Naive thymus-derived CD4-positive, alpha-beta T cell (primary cell): Measurements from ENCODE around the gene SMC1B. TPM values are rescaled to one million over a fixed set of nuclear protein-coding genes. Genes with fewer than 3 reads are reported as not detected.
"Not testable (repeated sequence)": the region's sequence is repeated elsewhere in the genome, so short reads cannot be mapped to it uniquely, and the experiment has no call there.

Experiments
- ATAC-seq: fragments of 150-1000 bp; cut with Tn5 transposase; 2 replicates; pipeline ENCODE4 v1.10.0; 2021; ENCODE audit warnings: mild to moderate bottlenecking, moderate library complexity
- CTCF ChIA-PET: fragments of 350-600 bp; sonication (Branson Sonifier 250); formaldehyde crosslinking; loops from one replicate; lab custom pipeline; 2021; ENCODE audit warnings: antibody characterized with exemption; lab: Charles Lee
- POLR2A ChIA-PET: fragments of 350-600 bp; sonication (Branson Sonifier 250); formaldehyde crosslinking; loops from one replicate; lab custom pipeline; 2021; ENCODE audit warnings: antibody characterized with exemption, inconsistent platforms; lab: Charles Lee
- DNase-seq, 9 donors: peaks; one replicate each; pipeline versions ENCODE4 v3.0.0 to v3.0.0-alpha.2; 2020 to 2022; ENCODE audit warnings: mixed read lengths in 1 of 9
- H3K27ac ChIP-seq: one replicate; pipeline ENCODE4 v1.7.0; 2013; ENCODE audit warnings: mild to moderate bottlenecking, low read depth, low read length, moderate library complexity
- H3K27me3 ChIP-seq, 2 donors: one replicate each; pipeline ENCODE4 v1.7.0; 2013; ENCODE audit warnings: low read length in 2 of 2, mild to moderate bottlenecking in 2 of 2, moderate library complexity in 2 of 2; ENCODE audit not compliant: control insufficient read depth in 2 of 2, insufficient read depth in 2 of 2
- H3K36me3 ChIP-seq, 3 experiments: 1 replicate in 2 of 3; 2 replicates in 1 of 3; pipeline ENCODE4 v1.7.0; 2013; ENCODE audit warnings: low read length in 3 of 3, mild to moderate bottlenecking in 3 of 3, moderate library complexity in 1 of 3; ENCODE audit not compliant: insufficient read depth in 3 of 3, control insufficient read depth in 2 of 3
- H3K4me1 ChIP-seq, 2 donors: one replicate each; pipeline ENCODE4 v1.7.0; 2013; ENCODE audit warnings: low read length in 2 of 2, mild to moderate bottlenecking in 2 of 2, moderate library complexity in 1 of 2; ENCODE audit not compliant: control insufficient read depth in 2 of 2, insufficient read depth in 2 of 2
- H3K4me3 ChIP-seq: 2 replicates; pipeline ENCODE4 v1.7.0; 2013; ENCODE audit warnings: mild to moderate bottlenecking, low read length
- H3K9me3 ChIP-seq, 3 experiments: 1 replicate in 2 of 3; 2 replicates in 1 of 3; pipeline ENCODE4 v1.7.0; 2013; ENCODE audit warnings: low read length in 3 of 3; ENCODE audit not compliant: control insufficient read depth in 2 of 3
- H3K27ac Mint-ChIP-seq, 9 donors: one replicate each; pipeline ENCODE4 v1.8.0; 2020 to 2022; ENCODE audit warnings: mixed read lengths in 9 of 9, mild to moderate bottlenecking in 8 of 9, moderate library complexity in 5 of 9, inconsistent platforms in 2 of 9
- H3K27me3 Mint-ChIP-seq, 5 donors: one replicate each; pipeline ENCODE4 v1.8.0; 2021 to 2022; ENCODE audit warnings: mixed read lengths in 5 of 5, mild to moderate bottlenecking in 1 of 5
- H3K36me3 Mint-ChIP-seq, 5 donors: one replicate each; pipeline ENCODE4 v1.8.0; 2020 to 2022; ENCODE audit warnings: mixed read lengths in 5 of 5, mild to moderate bottlenecking in 3 of 5, inconsistent platforms in 1 of 5
- H3K4me1 Mint-ChIP-seq, 7 donors: one replicate each; pipeline ENCODE4 v1.8.0; 2020 to 2022; ENCODE audit warnings: mixed read lengths in 7 of 7, mild to moderate bottlenecking in 3 of 7, inconsistent platforms in 1 of 7
- H3K4me3 Mint-ChIP-seq, 10 donors: one replicate each; pipeline ENCODE4 v1.8.0; 2020 to 2022; ENCODE audit warnings: mild to moderate bottlenecking in 10 of 10, mixed read lengths in 10 of 10, moderate library complexity in 6 of 10, inconsistent platforms in 2 of 10
- H3K9me3 Mint-ChIP-seq, 11 donors: one replicate each; pipeline ENCODE4 v1.8.0; 2020 to 2022; ENCODE audit warnings: mixed read lengths in 11 of 11, mild to moderate bottlenecking in 4 of 11, inconsistent platforms in 1 of 11, moderate library complexity in 1 of 11
- intact Hi-C, 2 donors: fragments of 100-400 bp; cut with micrococcal nuclease; formaldehyde crosslinking; loops; one replicate each; pipeline ENCODE4 v1.15.1; 2023
- polyA plus RNA-seq, 2 donors: library from polyadenylated mRNA; unstranded; fragments of 300-500 nt; fragmentation: Illumina TruSeq; gene quantifications; one replicate each; pipeline ENCODE4 v1.2.3, GENCODE V29; 2021
- total RNA-seq, 6 experiments: library from RNA in 5 of 6; stranded (reverse) in 5 of 6; gene quantifications; 1 replicate in 5 of 6; 2 replicates in 1 of 6; pipeline ENCODE4 v1.2.3 and lab custom pipeline; 2021 to 2026

SMC1B gene
- total and polyA plus RNA-seq, 7 experiments from 2014 or later, result 0.11 to 0.70 TPM; not detected in 5

- Mint-ChIP-seq H3K36me3 (peaks cover 4 to 58% (median 19%) of the 10 kb centered on the region in 5 donors), H3K27ac (peak overlapping the region in 4 of 9 donors; percentile 36 to 59 (median 37)), H3K9me3 (no peaks in the 10 kb centered on the region), H3K4me1 (peaks cover 0 to 28% (median 18%) of the 10 kb centered on the region in 7 donors), H3K4me3 (no peak overlapping the region), H3K27me3 (no peaks in the 10 kb centered on the region)
- Histone ChIP-seq H3K4me1 (no peaks in the 10 kb centered on the region), H3K4me3 (no peak overlapping the region), H3K36me3 (peaks cover 0 to 95% (median 4%) of the 10 kb centered on the region in 3 experiments), H3K27ac (no peak overlapping the region), H3K27me3 (no peaks in the 10 kb centered on the region), H3K9me3 (no peaks in the 10 kb centered on the region)
- ChIA-PET CTCF (interaction anchor here (1.1 kb wide), 1 partner anchor 9 kb away, joined by 3 read pairs; no protein-coding TSS in a partner anchor), POLR2A (no interaction called here)
- intact Hi-C loops, result no loop called here
- DNase-seq, result no peak
- ATAC-seq, result no peak
These were observed 81.4 kb downstream of the SMC1B start for GRCh38 chr22:45332001-45332400.

DNA sequence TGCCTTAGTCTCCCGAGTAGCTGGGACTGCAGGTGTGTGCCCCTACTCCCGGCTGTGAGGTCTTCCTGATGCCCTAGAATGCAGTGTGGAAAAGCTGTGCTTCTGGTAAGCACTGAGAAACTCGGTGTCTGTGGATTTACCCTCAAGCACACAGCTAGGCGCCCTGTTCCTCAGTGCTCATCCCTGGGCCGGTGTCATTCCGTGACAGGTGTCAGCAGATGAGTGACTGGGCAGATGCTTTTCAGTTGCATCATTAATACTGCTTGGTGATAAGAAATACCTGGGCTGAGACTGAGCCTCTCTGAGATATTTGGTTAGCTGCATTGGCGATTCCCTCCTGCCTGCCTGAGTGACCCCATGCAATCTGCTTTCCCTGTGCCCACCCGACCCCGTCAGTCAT, 81.9 kb downstream of the SMC1B start:
- ChIA-PET POLR2A (no interaction called here), CTCF (interaction anchor here (1.1 kb wide), 1 partner anchor 10 kb away, joined by 3 read pairs; no protein-coding TSS in a partner anchor)
- no peak for ATAC-seq
- H3K36me3 ChIP-seq, result peaks cover 0 to 90% (median 4%) of the 10 kb centered on the region in 3 experiments
- no peaks in the 10 kb centered on the region for H3K9me3 ChIP-seq
- H3K27ac ChIP-seq, result no peak overlapping the region
- no peaks in the 10 kb centered on the region for H3K27me3 ChIP-seq
- H3K9me3 Mint-ChIP-seq, result no peaks in the 10 kb centered on the region
- H3K27me3 Mint-ChIP-seq, result no peaks in the 10 kb centered on the region
- H3K4me3 Mint-ChIP-seq, result no peak overlapping the region
- DNase-seq, result no peak
- peaks cover 4 to 58% (median 18%) of the 10 kb centered on the region in 5 donors for H3K36me3 Mint-ChIP-seq
- intact Hi-C loops, result no loop called here
- no peaks in the 10 kb centered on the region for H3K4me1 ChIP-seq
- H3K27ac Mint-ChIP-seq, result peak overlapping the region in 3 of 9 donors; percentile 36 to 59 (median 53)
- H3K4me1 Mint-ChIP-seq, result peaks cover 0 to 23% (median 13%) of the 10 kb centered on the region in 7 donors
- no peak overlapping the region for H3K4me3 ChIP-seq

GRCh38 chr22:45330548-45330947, 82.9 kb downstream of the SMC1B start:
- Histone ChIP-seq H3K4me3 (no peak overlapping the region), H3K9me3 (no peaks in the 10 kb centered on the region), H3K27ac (no peak overlapping the region), H3K36me3 (peaks cover 0 to 84% (median 7%) of the 10 kb centered on the region in 3 experiments), H3K27me3 (no peaks in the 10 kb centered on the region), H3K4me1 (no peaks in the 10 kb centered on the region)
- ChIA-PET POLR2A (no interaction called here), CTCF (no interaction called here)
- ATAC-seq (no peak), DNase-seq (no peak)
- Mint-ChIP-seq H3K36me3 (peaks cover 4 to 52% (median 21%) of the 10 kb centered on the region in 5 donors), H3K4me3 (no peak overlapping the region), H3K4me1 (peaks cover 0 to 17% (median 7%) of the 10 kb centered on the region in 7 donors), H3K27ac (peak overlapping the region in 2 of 9 donors; percentile 32 to 54), H3K27me3 (no peaks in the 10 kb centered on the region), H3K9me3 (no peaks in the 10 kb centered on the region)
- intact Hi-C loops, result no loop called here

DNA sequence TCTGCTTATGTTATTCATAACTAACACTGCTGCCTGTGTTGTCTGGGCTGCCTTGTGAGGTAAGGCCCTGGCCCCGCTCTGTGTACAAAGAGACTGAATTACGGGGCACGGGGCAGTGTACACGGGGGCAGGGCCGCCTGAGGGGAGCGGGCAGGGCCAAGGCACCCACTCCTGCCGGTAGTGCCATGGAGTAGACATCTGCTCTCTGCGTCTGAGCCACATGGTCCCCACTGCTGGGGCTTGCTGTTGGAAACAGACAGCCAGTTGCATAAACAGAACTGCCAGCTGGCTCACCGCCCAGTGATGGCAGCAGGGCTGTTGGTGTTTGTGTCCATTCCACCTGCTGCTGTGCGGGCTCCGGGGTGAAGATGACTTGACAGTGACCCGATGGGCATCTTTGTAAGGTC, 83.9 kb downstream of the SMC1B start:
- H3K27ac Mint-ChIP-seq, result peak overlapping the region in 4 of 9 donors; percentile 11 to 78 (median 58)
- no peak for ATAC-seq

DNA sequence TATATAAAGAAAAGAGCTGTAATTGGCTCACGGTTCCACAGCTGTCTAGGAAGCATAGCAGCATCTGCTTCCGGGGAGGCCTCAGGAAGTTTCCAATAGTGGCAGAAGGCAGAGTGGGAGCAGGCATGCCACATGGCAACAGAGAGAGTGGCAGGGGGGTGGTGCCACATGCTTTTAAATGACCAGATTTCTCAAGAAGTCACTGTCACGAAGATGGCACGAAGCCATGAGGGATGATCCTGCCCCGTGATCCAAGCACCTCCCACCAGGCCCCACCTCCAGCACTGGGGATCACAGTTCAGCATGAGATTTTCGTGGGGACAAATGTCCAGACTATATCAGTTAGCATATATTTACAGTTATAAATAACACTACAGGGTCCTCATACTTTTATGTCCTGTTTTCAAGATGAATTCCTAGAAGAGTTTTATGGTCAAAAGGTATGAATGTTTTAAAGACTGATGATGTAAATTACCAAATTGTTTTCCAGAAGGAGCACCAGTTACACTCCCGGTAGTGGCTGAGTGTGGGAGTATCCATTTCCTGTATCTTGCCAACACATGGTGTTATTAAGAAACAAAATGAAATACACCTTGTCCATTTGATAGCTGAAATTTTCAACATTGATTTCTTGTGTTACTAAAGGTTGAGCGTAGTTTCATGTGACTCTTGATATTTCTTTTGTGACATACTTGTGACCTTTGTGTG, 84.4 kb downstream of the SMC1B start:
- no peaks in the 10 kb centered on the region for H3K27me3 ChIP-seq
- H3K4me3 Mint-ChIP-seq, result no peak overlapping the region
- no peaks in the 10 kb centered on the region for H3K9me3 ChIP-seq
- peak overlapping the region in 6 of 9 donors; percentile 11 to 78 (median 52) for H3K27ac Mint-ChIP-seq
- H3K27me3 Mint-ChIP-seq, result no peaks in the 10 kb centered on the region
- H3K4me1 Mint-ChIP-seq, result peaks cover 6 to 21% (median 15%) of the 10 kb centered on the region in 7 donors
- CTCF ChIA-PET, result interaction anchor here (1.1 kb wide), 1 partner anchor 12 kb away, joined by 4 read pairs; no protein-coding TSS in a partner anchor
- peaks cover 5 to 83% (median 14%) of the 10 kb centered on the region in 3 experiments for H3K36me3 ChIP-seq
- POLR2A ChIA-PET, result interaction anchor here (0.6 kb wide), 1 partner anchor 32 kb away, joined by 5 read pairs; no protein-coding TSS in a partner anchor
- peaks cover 4 to 49% (median 18%) of the 10 kb centered on the region in 5 donors for H3K36me3 Mint-ChIP-seq
- no peak overlapping the region for H3K4me3 ChIP-seq
- H3K4me1 ChIP-seq, result no peaks in the 10 kb centered on the region
- peak overlapping the region; percentile 32 for H3K27ac ChIP-seq
- ATAC-seq, result no peak
- intact Hi-C loops, result no loop called here
- peaks cover 0 to 3% (median 0%) of the 10 kb centered on the region in 11 donors for H3K9me3 Mint-ChIP-seq
- DNase-seq, result no peak

More for the DNA sequence above, 83.9 kb downstream of the SMC1B start:
- H3K9me3 ChIP-seq, result no peaks in the 10 kb centered on the region
- H3K4me1 ChIP-seq, result no peaks in the 10 kb centered on the region
- H3K27ac ChIP-seq, result no peak overlapping the region
- H3K27me3 ChIP-seq, result no peaks in the 10 kb centered on the region
- Mint-ChIP-seq H3K9me3 (peaks cover 0 to 3% (median 0%) of the 10 kb centered on the region in 11 donors), H3K27me3 (no peaks in the 10 kb centered on the region), H3K4me1 (peaks cover 6 to 23% (median 14%) of the 10 kb centered on the region in 7 donors), H3K36me3 (peaks cover 4 to 52% (median 20%) of the 10 kb centered on the region in 5 donors), H3K4me3 (no peak overlapping the region)
- no peak for DNase-seq
- H3K36me3 ChIP-seq, result peaks cover 0 to 83% (median 12%) of the 10 kb centered on the region in 3 experiments
- no peak overlapping the region for H3K4me3 ChIP-seq
- POLR2A ChIA-PET, result no interaction called here
- CTCF ChIA-PET, result interaction anchor here (1.1 kb wide), 1 partner anchor 12 kb away, joined by 4 read pairs; no protein-coding TSS in a partner anchor
- intact Hi-C loops, result no loop called here

- Mint-ChIP-seq H3K36me3 (peaks cover 10 to 55% (median 25%) of the 10 kb centered on the region in 5 donors), H3K4me1 (peaks cover 12 to 27% (median 19%) of the 10 kb centered on the region in 7 donors)
- Histone ChIP-seq H3K36me3 (peaks cover 12 to 85% (median 20%) of the 10 kb centered on the region in 3 experiments), H3K27ac (peak overlapping the region; percentile 32)
- H3K9me3 Mint-ChIP-seq, H3K4me1 ChIP-seq, H3K4me3 Mint-ChIP-seq, H3K9me3 ChIP-seq, H3K27me3 Mint-ChIP-seq, CTCF ChIA-PET, intact Hi-C loops, H3K27me3 ChIP-seq, H3K27ac Mint-ChIP-seq, H3K4me3 ChIP-seq, ATAC-seq, DNase-seq: not testable (repeated sequence)
- POLR2A ChIA-PET, result interaction anchor here (0.6 kb wide), 1 partner anchor 31 kb away, joined by 5 read pairs; no protein-coding TSS in a partner anchor
These were observed 85.1 kb downstream of the SMC1B start for GRCh38 chr22:45328261-45328660.
